B cell (primary cell): Measurements from ENCODE around the gene ACOXL. TPM values are rescaled to one million over a fixed set of nuclear protein-coding genes. Genes with fewer than 3 reads are reported as not detected.

Experiments
- ATAC-seq: fragments of 200-7000 bp; cut with Tn5 transposase; one replicate; pipeline ENCODE4 v1.10.0; 2021; ENCODE audit warnings: low read depth, mild to moderate bottlenecking, moderate number of reproducible peaks, moderate library complexity
- CTCF ChIA-PET: fragments of 350-600 bp; sonication (Branson Sonifier 250); formaldehyde crosslinking; loops from one replicate; lab custom pipeline; 2021; ENCODE audit warnings: antibody characterized with exemption, inconsistent platforms; lab: Charles Lee
- POLR2A ChIA-PET: fragments of 350-600 bp; sonication (Branson Sonifier 250); formaldehyde crosslinking; loops from one replicate; lab custom pipeline; 2021; ENCODE audit warnings: antibody characterized with exemption; lab: Charles Lee
- DNase-seq: peaks from one replicate; pipeline ENCODE4 v3.0.0; 2013
- H2AFZ ChIP-seq: 2 replicates; pipeline ENCODE4 v1.6.1; 2012; ENCODE audit warnings: mild to moderate bottlenecking, low read depth, low read length; ENCODE audit not compliant: insufficient read depth, poor library complexity, severe bottlenecking
- H3K27ac ChIP-seq, 2 donors: 1 replicate in 1 of 2; 2 replicates in 1 of 2; pipeline ENCODE4 v1.5.1; 2012 to 2013; ENCODE audit warnings: low read length in 2 of 2, mild to moderate bottlenecking in 2 of 2, moderate library complexity in 1 of 2
- H3K27me3 ChIP-seq, 4 experiments: fragments of 200-600 bp in 1 of 4; sonication (generic) in 1 of 4; replicated peaks in 1 of 4; 1 replicate in 2 of 4; 2 replicates in 2 of 4; pipeline versions ENCODE4 v1.6.1 to v1.7.0; 2013 to 2016; ENCODE audit warnings: low read length in 3 of 4, mild to moderate bottlenecking in 2 of 4, mixed read lengths in 1 of 4, moderate library complexity in 1 of 4; ENCODE audit not compliant: insufficient read depth in 4 of 4, control insufficient read depth in 3 of 4; ENCODE audit errors: control extremely low read depth in 1 of 4
- H3K36me3 ChIP-seq, 2 experiments: replicated peaks in 1 of 2; 1 replicate in 1 of 2; 2 replicates in 1 of 2; pipeline versions ENCODE4 v1.6.1 to v1.7.1; 2013; ENCODE audit warnings: low read length in 1 of 2; ENCODE audit not compliant: insufficient read depth in 2 of 2, control insufficient read depth in 1 of 2; ENCODE audit errors: control extremely low read depth in 1 of 2, extremely low read depth in 1 of 2
- H3K4me1 ChIP-seq, 2 donors: fragments of 200-600 bp in 1 of 2; sonication (generic) in 1 of 2; 1 replicate in 1 of 2; 2 replicates in 1 of 2; pipeline versions ENCODE4 v1.5.1 to v1.6.1; 2013 to 2017; ENCODE audit warnings: low read length in 2 of 2; ENCODE audit not compliant: control insufficient read depth in 2 of 2, insufficient read depth in 2 of 2
- H3K4me2 ChIP-seq: replicated peaks from 2 replicates; pipeline ENCODE3; 2012; ENCODE audit warnings: mild to moderate bottlenecking, low read depth, low read length; ENCODE audit not compliant: poor library complexity, severe bottlenecking
- H3K4me3 ChIP-seq, 5 experiments: fragments of 200-600 bp in 1 of 5; sonication (generic) in 1 of 5; 1 replicate in 3 of 5; 2 replicates in 2 of 5; pipeline versions ENCODE4 v1.5.1 to v1.7.0; 2011 to 2016; ENCODE audit warnings: low read length in 4 of 5, mild to moderate bottlenecking in 4 of 5, low read depth in 2 of 5, control low read depth in 1 of 5, moderate library complexity in 1 of 5; ENCODE audit not compliant: insufficient read depth in 1 of 5; ENCODE audit errors: control extremely low read depth in 1 of 5, extremely low read depth in 1 of 5
- H3K79me2 ChIP-seq: fragments of 200-600 bp; sonication (generic); one replicate; pipeline ENCODE4 v1.6.0; 2016; ENCODE audit warnings: low read length; ENCODE audit not compliant: control insufficient read depth, insufficient read depth
- H3K9ac ChIP-seq: fragments of 200-600 bp; sonication (generic); 2 replicates; pipeline ENCODE4 v1.6.1; 2017; ENCODE audit warnings: mild to moderate bottlenecking, low read length, moderate library complexity
- H3K9me3 ChIP-seq, 3 donors: one replicate each; pipeline versions ENCODE4 v1.6.1 to v1.7.1; 2013; ENCODE audit warnings: low read length in 2 of 3; ENCODE audit not compliant: control insufficient read depth in 2 of 3, insufficient read depth in 1 of 3; ENCODE audit errors: control extremely low read depth in 1 of 3
- H4K20me1 ChIP-seq: 2 replicates; pipeline ENCODE4 v1.6.0; 2012; ENCODE audit warnings: mild to moderate bottlenecking, low read length; ENCODE audit not compliant: insufficient read depth, control insufficient read depth, poor library complexity, severe bottlenecking
- H3K27ac Mint-ChIP-seq: one replicate; pipeline ENCODE4 v1.8.0; 2021; ENCODE audit warnings: mixed read lengths
- H3K27me3 Mint-ChIP-seq: one replicate; pipeline ENCODE4 v1.8.0; 2021; ENCODE audit warnings: mixed read lengths
- H3K4me1 Mint-ChIP-seq: one replicate; pipeline ENCODE4 v1.8.0; 2021; ENCODE audit warnings: mixed read lengths
- H3K4me3 Mint-ChIP-seq: one replicate; pipeline ENCODE4 v1.8.0; 2021; ENCODE audit warnings: mixed read lengths
- H3K9me3 Mint-ChIP-seq: one replicate; pipeline ENCODE4 v1.8.0; 2022; ENCODE audit warnings: mixed read lengths; ENCODE audit not compliant: insufficient read depth
- EZH2 ChIP-seq: IDR thresholded peaks from 2 replicates; pipeline ENCODE4 v1.6.1; 2012; ENCODE audit warnings: borderline replicate concordance, low read depth, mild to moderate bottlenecking, moderate library complexity, low read length; ENCODE audit not compliant: insufficient read depth, poor library complexity, severe bottlenecking
- WGBS: methylation state at CpG from one replicate; pipeline ENCODE4 v1.1.5; 2013; ENCODE audit warnings: missing lambda C conversion rate; ENCODE audit not compliant: insufficient coverage; 5-methylcytosine and 5-hydroxymethylcytosine counted together
- intact Hi-C: fragments of 100-400 bp; cut with micrococcal nuclease; formaldehyde crosslinking; loops from one replicate; pipeline ENCODE4 v1.10.0; 2022
- polyA plus RNA-seq: library from polyadenylated mRNA; depleted of rRNA; stranded (reverse); fragments of >200 nt; gene quantifications from 2 replicates; pipeline ENCODE4 v1.2.3, GENCODE V29; 2012
- total RNA-seq, 2 donors: library from RNA; stranded (reverse); fragments of 120-200 nt in 1 of 2; gene quantifications; 1 replicate in 1 of 2; 2 replicates in 1 of 2; pipeline versions ENCODE4 v1.2.3 to v1.2.4, GENCODE V29; 2013 to 2022
- TF ChIP-seq, protein P1 (sequence below): fragments of 200-600 bp; IDR thresholded peaks from one replicate; pipeline ENCODE4 v1.8.0; 2022; ENCODE audit warnings: antibody characterized with exemption, mild to moderate bottlenecking

The ACOXL gene
- total and polyA plus RNA-seq, 2 donors (not counting 1 experiment from before 2014, with no cell fraction given) = 0.06 TPM; not detected in 1

DNA sequence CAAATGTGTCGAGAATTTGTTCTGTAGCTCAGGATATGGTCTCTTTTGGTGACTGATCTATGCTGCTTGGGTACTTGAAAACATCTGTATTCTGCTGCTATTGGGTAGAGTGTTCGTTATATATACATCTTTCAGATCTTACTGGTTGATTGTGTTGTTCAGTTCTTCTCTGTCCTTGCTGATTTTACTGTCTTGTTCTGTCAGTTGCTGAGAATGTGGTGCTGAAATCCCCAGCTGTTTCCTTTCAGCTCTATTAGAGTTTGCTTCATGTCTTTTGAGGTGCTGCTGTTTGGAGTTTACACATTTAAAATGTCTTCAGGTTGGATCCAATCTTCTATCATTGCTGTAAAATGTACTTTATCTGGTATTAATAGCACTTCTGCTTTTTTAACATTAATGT is 401.2 kb downstream of the ACOXL start:
- ChIA-PET CTCF (interaction anchor here (1.2 to 1.4 kb wide), 2 partner anchors 14 to 16 kb away, joined by 3 to 6 read pairs; no protein-coding TSS in a partner anchor), POLR2A (no interaction called here)
- H3K27me3 ChIP-seq = no peaks in the 10 kb centered on the region
- H2AFZ ChIP-seq = no peak overlapping the region
- TF ChIP-seq, protein P1, sequence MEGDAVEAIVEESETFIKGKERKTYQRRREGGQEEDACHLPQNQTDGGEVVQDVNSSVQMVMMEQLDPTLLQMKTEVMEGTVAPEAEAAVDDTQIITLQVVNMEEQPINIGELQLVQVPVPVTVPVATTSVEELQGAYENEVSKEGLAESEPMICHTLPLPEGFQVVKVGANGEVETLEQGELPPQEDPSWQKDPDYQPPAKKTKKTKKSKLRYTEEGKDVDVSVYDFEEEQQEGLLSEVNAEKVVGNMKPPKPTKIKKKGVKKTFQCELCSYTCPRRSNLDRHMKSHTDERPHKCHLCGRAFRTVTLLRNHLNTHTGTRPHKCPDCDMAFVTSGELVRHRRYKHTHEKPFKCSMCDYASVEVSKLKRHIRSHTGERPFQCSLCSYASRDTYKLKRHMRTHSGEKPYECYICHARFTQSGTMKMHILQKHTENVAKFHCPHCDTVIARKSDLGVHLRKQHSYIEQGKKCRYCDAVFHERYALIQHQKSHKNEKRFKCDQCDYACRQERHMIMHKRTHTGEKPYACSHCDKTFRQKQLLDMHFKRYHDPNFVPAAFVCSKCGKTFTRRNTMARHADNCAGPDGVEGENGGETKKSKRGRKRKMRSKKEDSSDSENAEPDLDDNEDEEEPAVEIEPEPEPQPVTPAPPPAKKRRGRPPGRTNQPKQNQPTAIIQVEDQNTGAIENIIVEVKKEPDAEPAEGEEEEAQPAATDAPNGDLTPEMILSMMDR = no peak
- TF ChIP-seq EZH2 = no peak
- ATAC-seq (no peak), DNase-seq (no peak)
- peaks cover 41% of the 10 kb centered on the region for H3K4me1 Mint-ChIP-seq
- H3K9ac ChIP-seq = no peak overlapping the region
- no peaks in the 10 kb centered on the region for H3K27me3 Mint-ChIP-seq
- H3K4me3 ChIP-seq = no peak overlapping the region
- no peak overlapping the region for H3K4me2 ChIP-seq
- 83% methylated on average over 1 of the region's 2 CpGs for WGBS
- H3K27ac Mint-ChIP-seq = no peak overlapping the region
- intact Hi-C loops = no loop called here
- peaks cover 0 to 1% (median 0%) of the 10 kb centered on the region in 3 donors for H3K9me3 ChIP-seq
- H3K36me3 ChIP-seq = peaks cover 7 to 12% of the 10 kb centered on the region in 2 experiments
- H4K20me1 ChIP-seq = peaks cover 71% of the 10 kb centered on the region
- H3K9me3 Mint-ChIP-seq = no peaks in the 10 kb centered on the region
- peaks cover 82% of the 10 kb centered on the region for H3K79me2 ChIP-seq
- H3K4me3 Mint-ChIP-seq = peak overlapping the region; percentile 15
- no peak overlapping the region for H3K27ac ChIP-seq
- H3K4me1 ChIP-seq = peaks cover 0 to 11% of the 10 kb centered on the region in 2 donors

DNA sequence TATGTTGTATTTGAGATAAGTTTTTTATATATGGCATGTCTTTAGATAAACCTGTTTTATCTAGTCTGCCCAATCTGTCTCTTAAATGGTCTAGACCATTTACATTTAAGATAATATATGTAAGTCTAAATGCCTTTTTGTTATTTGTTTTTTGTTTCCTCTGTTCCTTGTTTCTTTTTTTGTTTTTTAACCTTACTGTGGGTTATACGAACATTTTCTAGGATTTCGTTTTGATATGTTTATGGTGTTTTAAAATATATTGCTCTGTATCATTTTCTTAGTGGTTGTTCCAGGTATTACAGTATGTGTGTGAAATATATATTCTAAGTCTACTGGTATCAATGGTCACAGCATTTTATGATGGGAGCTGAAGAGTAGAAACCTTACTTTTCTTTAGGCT is 401.7 kb downstream of the ACOXL start:
- ChIA-PET POLR2A (no interaction called here), CTCF (interaction anchor here (1.2 kb wide), 1 partner anchor 17 kb away, joined by 3 read pairs; no protein-coding TSS in a partner anchor)
- DNase-seq = no peak
- intact Hi-C loops = no loop called here
- Mint-ChIP-seq H3K27ac (no peak overlapping the region), H3K9me3 (no peaks in the 10 kb centered on the region), H3K4me3 (no peak overlapping the region), H3K27me3 (no peaks in the 10 kb centered on the region), H3K4me1 (peaks cover 41% of the 10 kb centered on the region)
- Histone ChIP-seq H3K27me3 (no peaks in the 10 kb centered on the region), H3K4me1 (peaks cover 0 to 11% of the 10 kb centered on the region in 2 donors), H4K20me1 (peaks cover 70% of the 10 kb centered on the region), H2AFZ (no peak overlapping the region), H3K79me2 (peaks cover 84% of the 10 kb centered on the region), H3K4me2 (no peak overlapping the region), H3K36me3 (peaks cover 6 to 16% of the 10 kb centered on the region in 2 experiments), H3K9ac (no peak overlapping the region), H3K4me3 (no peak overlapping the region), H3K27ac (no peak overlapping the region), H3K9me3 (peaks cover 0 to 1% (median 0%) of the 10 kb centered on the region in 3 donors)
- TF ChIP-seq EZH2 = no peak
- TF ChIP-seq, protein P1 = peak; percentile 45
- ATAC-seq = no peak
- WGBS = no CpG with 5 or more reads among the region's 2 CpGs
